Activated CD4-positive, alpha-beta T cell treated with anti-CD3 and anti-CD28 coated beads for 4 hours (primary cell): ENCODE data around the gene ABCC5.
"Not testable (repeated sequence)": the region's sequence is repeated elsewhere in the genome, so short reads cannot be mapped to it uniquely, and the experiment has no call there.

Experiments used
- DNase-seq, 2 donors: peaks; one replicate each; pipeline ENCODE4 v3.0.0-alpha.2; 2020

ABCC5 gene

GRCh38 chr3:184015381-184016019, 2.2 kb downstream of the ABCC5 start:
- DNase-seq: no peak

GRCh38 chr3:184011937-184012889, 5.5 kb downstream of the ABCC5 start:
- DNase-seq: no peak

- DNase-seq: no peak
These were observed 6.3 kb downstream of the ABCC5 start for GRCh38 chr3:184011230-184011876.

DNA sequence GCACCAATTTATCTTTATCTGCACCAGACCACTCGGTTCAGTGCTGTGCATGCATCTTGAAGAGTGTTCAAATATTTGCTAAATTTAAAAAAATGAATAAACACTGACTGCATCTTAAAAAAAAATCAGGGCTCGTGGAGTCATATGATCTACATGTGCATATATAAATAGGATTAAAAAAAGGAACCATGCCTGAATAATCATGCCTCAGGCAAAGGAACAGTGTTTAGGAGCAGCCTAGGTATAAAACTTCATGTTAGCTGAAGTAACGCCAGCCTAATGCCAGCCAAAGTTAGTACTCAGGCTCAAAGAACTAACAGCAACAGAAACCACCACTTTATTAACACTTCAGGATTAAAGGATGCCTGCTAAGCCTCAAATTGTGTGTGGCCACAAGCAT, 9.5 kb downstream of the ABCC5 start:
- no peak for DNase-seq

DNA sequence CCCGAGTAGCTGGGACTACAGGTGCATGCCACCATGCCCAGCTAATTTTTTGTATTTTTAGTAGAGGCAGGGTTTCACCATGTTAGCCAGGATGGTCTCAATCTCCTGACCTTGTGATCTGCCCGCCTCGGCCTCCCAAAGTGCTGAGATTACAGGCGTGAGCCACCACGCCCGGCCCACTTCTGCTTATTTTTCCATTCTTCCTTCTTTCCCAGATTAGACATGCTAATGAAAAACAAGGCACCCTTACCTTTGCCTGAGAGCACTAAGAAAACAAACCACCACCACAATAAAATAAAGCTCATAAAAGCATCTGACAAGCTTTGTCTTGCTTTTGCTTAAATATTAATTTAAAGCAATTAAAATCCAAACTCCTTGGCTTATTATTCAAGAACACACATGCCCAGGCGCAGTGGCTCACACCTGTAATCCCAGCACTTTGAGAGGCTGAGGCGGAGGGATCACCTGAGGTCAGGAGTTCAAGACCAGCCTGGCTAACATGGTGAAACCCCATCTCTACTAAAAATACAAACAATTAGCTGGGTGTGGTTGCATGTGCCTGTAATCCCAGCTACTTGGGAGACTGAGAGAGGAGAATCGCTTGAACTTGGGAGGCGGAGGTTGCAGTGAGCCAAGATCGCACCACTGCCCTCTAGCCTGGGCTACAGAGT, 10.4 kb downstream of the ABCC5 start:
- DNase-seq: not testable (repeated sequence)

DNA sequence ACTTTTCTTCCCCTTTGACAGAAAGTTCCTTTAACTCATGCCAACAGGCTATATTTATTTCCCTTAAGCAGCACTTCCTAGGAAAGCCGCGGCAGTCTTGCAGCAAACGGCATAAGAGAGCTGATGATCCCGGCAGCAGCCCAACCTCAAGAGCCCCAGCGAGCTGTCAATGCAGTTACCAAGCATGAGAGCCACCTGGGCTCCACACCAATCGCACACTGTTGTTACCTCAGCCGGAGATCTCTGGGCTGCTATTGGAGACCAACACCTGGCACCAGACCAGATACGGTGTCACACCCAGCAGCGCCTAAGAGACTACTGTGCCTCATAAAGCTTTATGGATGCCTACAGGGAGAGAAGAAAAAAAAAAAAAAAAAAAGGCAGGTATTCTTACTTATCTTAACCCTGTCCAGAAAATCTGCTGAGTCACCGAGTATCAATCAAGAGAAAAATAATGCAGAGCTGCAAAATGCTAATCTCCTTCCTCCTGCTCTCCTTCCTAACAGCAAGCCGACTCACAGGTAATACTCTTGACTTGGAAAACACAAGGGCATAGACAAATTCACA, 11.7 kb downstream of the ABCC5 start:
- no peak for DNase-seq

- DNase-seq: no peak
These were observed 13.2 kb downstream of the ABCC5 start for GRCh38 chr3:184004476-184004875.

DNA sequence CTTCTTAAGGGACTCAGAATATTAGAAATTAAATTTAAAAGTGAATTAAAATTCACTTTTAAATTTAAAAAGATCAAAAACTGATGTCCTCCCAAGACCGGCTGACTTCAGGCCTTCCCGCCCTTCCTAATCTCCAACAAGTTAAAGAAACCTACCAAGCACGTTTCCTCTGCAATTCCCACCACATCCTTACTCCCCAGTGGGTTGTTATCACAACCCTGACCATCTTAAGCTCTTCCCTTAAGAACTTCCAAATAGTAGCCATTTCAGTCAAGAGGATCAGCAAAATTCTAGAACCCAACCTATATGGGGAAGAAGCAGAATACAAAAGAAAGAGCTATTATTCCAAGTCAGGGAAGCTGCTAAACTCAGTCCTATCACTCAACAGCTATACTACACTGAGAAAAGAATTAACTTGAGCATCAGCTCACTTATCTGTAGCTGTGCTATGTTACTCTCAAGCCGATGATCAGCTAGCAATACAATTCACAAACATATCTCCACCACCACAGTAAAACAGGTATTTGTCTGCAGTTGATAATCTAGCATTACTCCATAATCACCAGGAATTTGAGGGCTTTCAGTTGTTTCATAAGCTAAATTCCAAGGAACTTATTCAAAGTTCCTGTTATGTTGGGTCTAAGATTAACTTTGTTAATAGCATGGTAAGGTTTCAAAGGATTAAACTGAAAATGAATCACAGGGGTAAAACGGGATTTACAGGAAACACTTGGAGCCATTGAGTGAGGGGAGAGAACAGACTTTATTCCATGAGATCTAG, 14.3 kb downstream of the ABCC5 start:
- DNase-seq: no peak

GRCh38 chr3:184002469-184002868, 15.2 kb downstream of the ABCC5 start:
- DNase-seq: no peak

DNA sequence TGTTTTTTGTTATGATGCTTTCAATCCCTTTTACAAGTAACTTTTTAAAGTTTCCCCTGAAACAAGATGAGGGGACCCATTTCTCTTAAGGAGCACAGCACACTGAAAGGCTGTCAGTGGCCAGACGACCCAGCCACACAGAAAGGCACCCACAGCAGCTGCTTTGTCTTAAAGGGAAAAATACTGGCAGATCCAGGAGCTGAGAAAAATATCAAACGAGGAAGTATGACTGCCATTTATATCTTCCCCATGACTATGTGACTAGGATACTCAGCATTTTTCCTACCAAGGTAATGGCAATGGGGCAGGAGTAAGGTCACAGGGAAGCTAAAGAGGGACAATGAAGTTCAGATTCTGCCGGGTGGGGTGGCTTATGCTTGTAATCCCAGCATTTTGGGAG, 15.9 kb downstream of the ABCC5 start:
- DNase-seq: no peak

- no peak for DNase-seq
These were observed 26.3 kb downstream of the ABCC5 start for GRCh38 chr3:183991403-183991802.

- DNase-seq: no peak
These were observed 29.4 kb downstream of the ABCC5 start for GRCh38 chr3:183988216-183988790.

DNA sequence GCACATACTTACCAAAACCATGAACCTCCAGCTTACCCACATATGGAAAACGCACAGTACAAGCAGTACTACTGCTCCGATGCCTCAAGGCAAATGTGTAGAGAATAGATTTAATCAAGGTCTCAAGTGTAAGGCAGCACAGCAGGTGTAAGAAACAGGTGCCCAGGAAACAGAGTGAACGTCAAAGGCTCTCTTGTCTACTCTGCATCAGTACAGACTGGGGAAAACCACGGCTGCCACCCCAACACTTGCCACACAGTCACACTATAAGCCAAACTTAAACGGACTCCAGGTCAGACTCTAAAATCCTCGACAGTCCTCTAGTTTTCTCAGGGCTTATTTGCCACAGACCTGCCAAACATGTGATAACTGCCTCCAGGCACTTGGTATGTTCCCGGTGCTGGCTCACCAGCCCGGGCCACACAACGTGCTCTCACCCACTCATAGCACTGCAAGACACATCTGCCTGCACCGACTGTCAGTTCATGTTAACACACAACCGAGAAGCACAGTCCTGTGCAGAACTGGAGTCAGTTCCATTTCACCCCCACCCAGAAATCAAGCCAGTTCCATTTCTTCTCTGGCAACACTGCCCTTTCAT, 30.6 kb downstream of the ABCC5 start:
- DNase-seq: no peak

GRCh38 chr3:183984749-183985729, 32.6 kb downstream of the ABCC5 start:
- DNase-seq: no peak

DNA sequence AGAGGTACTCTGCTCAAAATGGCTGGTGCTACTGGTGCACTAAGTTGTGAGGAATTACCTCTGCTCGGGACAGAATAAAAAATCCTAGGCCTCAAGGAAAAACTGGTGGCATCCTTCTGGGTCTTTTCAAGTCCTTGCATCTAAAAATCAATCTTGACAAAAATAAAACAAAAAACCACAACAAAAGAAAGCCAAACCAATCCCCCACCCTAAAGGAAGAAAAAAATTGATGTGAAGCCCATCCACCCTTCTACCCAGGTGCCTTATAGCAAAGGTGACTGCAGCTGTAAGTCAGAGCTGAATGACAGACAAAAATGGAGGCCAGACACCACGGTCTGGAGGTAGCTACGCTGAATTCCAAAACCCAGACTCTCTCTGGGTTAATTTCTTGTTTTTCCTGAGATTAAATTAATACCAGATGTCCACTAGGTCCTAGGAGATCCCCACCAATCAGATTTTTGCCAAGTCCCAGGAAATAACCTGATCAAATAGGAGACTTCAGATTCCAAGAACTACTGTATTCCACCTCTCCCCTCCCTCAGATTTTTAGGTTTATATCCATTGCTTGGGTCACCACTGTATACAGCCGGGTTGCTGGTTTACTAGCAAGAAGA, 33.5 kb downstream of the ABCC5 start:
- DNase-seq: no peak

DNA sequence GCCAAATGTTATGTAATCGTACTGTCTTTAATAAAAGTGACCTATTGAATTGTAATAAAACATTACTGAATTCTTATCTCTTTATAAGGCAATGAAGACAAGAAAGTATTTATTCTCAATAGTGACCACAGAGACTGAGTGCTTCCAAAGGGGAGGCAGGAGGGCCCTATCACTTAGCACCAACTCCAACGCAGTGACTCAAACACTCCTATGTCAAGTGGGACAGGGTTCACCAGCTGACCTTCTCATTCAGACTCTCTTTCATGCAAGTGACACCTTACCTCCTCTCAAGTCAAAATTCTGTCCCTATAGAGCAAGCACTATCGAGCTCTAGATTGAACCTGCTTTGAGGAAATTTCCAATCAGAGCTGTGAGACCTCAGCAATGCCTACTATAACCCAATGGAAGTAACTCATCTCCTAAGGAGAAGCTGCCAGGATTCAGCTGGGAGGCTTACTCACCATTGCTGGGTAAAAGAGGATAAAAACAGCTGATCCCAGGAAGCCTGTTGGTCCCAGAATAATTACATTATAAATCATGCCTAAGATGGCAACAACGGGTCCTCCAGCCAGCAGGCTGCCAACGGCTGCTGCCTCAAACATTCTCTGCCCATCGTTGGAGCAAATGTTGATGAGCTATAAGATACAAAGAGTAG, 35.6 kb downstream of the ABCC5 start:
- no peak for DNase-seq

GRCh38 chr3:183980403-183980802, 37.3 kb downstream of the ABCC5 start:
- DNase-seq: no peak

DNA sequence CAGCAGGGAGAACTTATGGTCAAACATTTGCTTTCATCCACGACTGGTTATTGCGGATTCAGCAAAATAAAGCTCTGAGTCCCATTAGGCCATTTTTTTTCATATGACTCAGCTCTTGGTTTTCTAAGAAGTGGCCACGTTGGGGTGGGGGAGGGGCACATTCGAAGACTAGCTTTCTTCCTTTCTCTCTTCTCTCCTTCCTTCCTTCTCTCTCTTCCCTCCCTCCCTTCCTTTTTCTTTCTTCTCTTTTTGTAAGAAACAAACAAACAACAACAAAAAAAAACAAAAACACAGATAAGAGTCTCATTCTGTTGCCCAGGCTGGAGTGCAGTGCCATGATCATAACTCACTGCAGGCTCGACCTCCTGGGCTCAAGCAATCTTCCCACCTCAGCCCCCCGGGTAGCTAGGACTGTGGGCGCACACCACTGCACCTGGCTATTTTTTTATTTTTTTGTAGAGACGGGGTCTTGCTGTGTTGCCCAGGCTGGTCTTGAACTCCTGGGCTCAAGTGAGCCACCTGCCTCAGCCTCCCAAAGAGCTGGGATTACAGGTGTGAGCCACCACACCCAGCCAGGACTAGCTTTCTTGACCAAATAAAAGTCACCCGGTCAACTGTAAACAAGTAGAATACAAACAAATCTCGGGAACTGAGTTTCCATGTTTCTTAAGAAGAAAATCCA, 41.6 kb downstream of the ABCC5 start:
- no peak for DNase-seq
